Activated T-cell treated with anti-CD3 and anti-CD28 coated beads, Interleukin-2, amount 50 U/mL, for 48 hours (primary cell): ENCODE measurements around the gene CCDC13.
A peak's percentile ranks its signal among the peaks of the same experiment; 100 is the strongest.
"Not testable (repeated sequence)": the region's sequence is repeated elsewhere in the genome, so short reads cannot be mapped to it uniquely, and the experiment has no call there.

Experiments
- DNase-seq, 2 experiments: peaks; one replicate each; pipeline ENCODE4 v3.0.0-alpha.2; 2020

Gene CCDC13

GRCh38 chr3:42772670-42773408 is at the start of gene CCDC13:
CCDC13 (minus strand) TSS chr3:42773253; CDS start chr3:42758345, 14,908 bp downstream.
- DNase-seq = peak; percentile 94

GRCh38 chr3:42822828-42823227 is 49.8 kb upstream of the CCDC13 start:
- no peak for DNase-seq

GRCh38 chr3:42820746-42821051 is 47.6 kb upstream of the CCDC13 start:
- DNase-seq = no peak

GRCh38 chr3:42819351-42819965 is 46.4 kb upstream of the CCDC13 start:
- no peak for DNase-seq

GRCh38 chr3:42815826-42816225 is 42.8 kb upstream of the CCDC13 start:
- no peak for DNase-seq

GRCh38 chr3:42814914-42815507 is 42.0 kb upstream of the CCDC13 start:
- no peak for DNase-seq

- no peak for DNase-seq
Observed at GRCh38 chr3:42814246-42814645, 41.2 kb upstream of the CCDC13 start.

- DNase-seq = not testable (repeated sequence)
Observed at GRCh38 chr3:42811118-42811883, 38.2 kb upstream of the CCDC13 start.

- not testable (repeated sequence) for DNase-seq
Observed at GRCh38 chr3:42810706-42811105, 37.7 kb upstream of the CCDC13 start.

- no peak for DNase-seq
Observed at GRCh38 chr3:42809202-42809601, 36.1 kb upstream of the CCDC13 start, which contains the start of gene ACKR2. ACKR2 (plus strand) TSS chr3:42809445; CDS start chr3:42864503, 55,058 bp downstream.

- no peak for DNase-seq
Observed at GRCh38 chr3:42807929-42808328, 34.9 kb upstream of the CCDC13 start.

- no peak for DNase-seq
Observed at GRCh38 chr3:42805141-42805821, 32.2 kb upstream of the CCDC13 start.

GRCh38 chr3:42804831-42805132 is 31.7 kb upstream of the CCDC13 start:
- no peak for DNase-seq

- DNase-seq = peak; percentile 94 to 95
Observed at GRCh38 chr3:42804106-42804830, 31.2 kb upstream of the CCDC13 start, which contains the start of gene HIGD1A. HIGD1A (minus strand) TSS chr3:42804490; CDS start chr3:42794253, 10,237 bp downstream.

GRCh38 chr3:42803414-42804105 is 30.5 kb upstream of the CCDC13 start:
- DNase-seq = peak in 1 of 2 experiments; percentile 33

GRCh38 chr3:42802876-42803413 is 29.9 kb upstream of the CCDC13 start:
- DNase-seq = no peak

- no peak for DNase-seq
Observed at GRCh38 chr3:42801784-42802183, 28.7 kb upstream of the CCDC13 start.

- DNase-seq = no peak
Observed at GRCh38 chr3:42801048-42801620, 28.1 kb upstream of the CCDC13 start.

- no peak for DNase-seq
Observed at GRCh38 chr3:42800251-42800650, 27.2 kb upstream of the CCDC13 start.

- DNase-seq = no peak
Observed at GRCh38 chr3:42799376-42799775, 26.3 kb upstream of the CCDC13 start.
